Left ventricle myocardium inferior (tissue), 1 donor: ENCODE measurements around the gene MACROD2. TPM values are rescaled to one million over a fixed set of nuclear protein-coding genes. Genes with fewer than 3 reads are reported as not detected.

Source experiments
- DNase-seq: peaks from one replicate; pipeline ENCODE4 v3.0.0-alpha.2; 2020
- H3K27ac ChIP-seq: fragments of 200-600 bp; replicated peaks from 2 replicates; pipeline ENCODE4 v1.8.0; 2021
- H3K27me3 ChIP-seq: fragments of 200-600 bp; 2 replicates; pipeline ENCODE4 v1.8.0; 2021; ENCODE audit warnings: low read depth
- H3K36me3 ChIP-seq: fragments of 200-600 bp; 2 replicates; pipeline ENCODE4 v1.8.0; 2021
- H3K4me1 ChIP-seq: fragments of 200-600 bp; 2 replicates; pipeline ENCODE4 v1.8.0; 2021
- H3K4me3 ChIP-seq: fragments of 200-600 bp; 2 replicates; pipeline ENCODE4 v1.8.0; 2021; ENCODE audit warnings: mild to moderate bottlenecking, moderate library complexity
- H3K9me3 ChIP-seq: fragments of 200-600 bp; replicated peaks from 2 replicates; pipeline ENCODE4 v1.8.0; 2021
- intact Hi-C: fragments of 100-400 bp; cut with micrococcal nuclease; formaldehyde crosslinking; loops from one replicate; pipeline ENCODE4 v1.11.0; 2022
- total RNA-seq: library from RNA; stranded (reverse); fragmentation: NEBNext Ultra II Directional; extraction: Animal tissue kit (Norgen Biotek cat#: 25700); gene quantifications from one replicate; pipeline ENCODE4 v1.2.1, GENCODE V29; 2021
- TF ChIP-seq, protein P1 (sequence below): fragments of 200-600 bp; IDR thresholded peaks from 2 replicates; pipeline ENCODE4 v1.8.0; 2021; ENCODE audit warnings: antibody characterized with exemption, mild to moderate bottlenecking, borderline replicate concordance
- donor health status: DM: no; HTN: yes; CAD: no; lungs with severe emphysema.

Gene MACROD2
- total RNA-seq, 1 donor from 2014 or later, result 3.6 TPM

DNA sequence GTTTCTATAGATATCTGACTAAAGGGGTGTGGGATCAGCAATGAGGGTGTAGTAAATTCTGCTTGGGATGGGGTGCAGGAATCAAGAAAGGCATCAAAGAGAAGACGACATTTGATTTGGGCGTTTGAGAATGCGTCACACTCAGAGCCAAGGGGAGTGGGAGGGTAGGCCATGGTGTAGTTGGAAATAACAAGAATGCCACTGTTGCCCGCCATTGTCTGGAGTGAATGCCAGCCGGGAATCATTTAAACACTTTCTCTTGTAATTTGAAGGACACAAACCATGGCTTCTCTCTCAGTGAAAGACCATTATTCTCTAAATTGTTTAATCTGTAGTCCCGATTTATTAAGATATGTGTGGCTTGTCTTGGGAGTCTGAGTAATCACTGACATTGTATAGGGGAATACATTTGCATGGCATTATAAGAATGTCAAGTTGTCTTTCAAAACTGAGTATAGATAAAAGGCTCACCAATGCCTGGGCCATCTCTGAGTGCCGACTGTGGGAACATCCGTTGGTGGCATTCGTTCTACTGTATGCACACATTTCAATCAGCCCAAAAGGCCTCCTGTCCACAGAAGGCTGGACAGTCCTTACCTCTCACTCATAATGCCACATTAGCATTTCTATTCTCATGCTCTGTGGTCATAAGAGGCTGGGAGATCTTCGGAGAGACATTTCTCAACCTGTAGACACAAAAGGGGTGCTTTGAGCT is 1800.1 kb downstream of the MACROD2 start:
- no peak for DNase-seq
- no peaks in the 10 kb centered on the region for H3K9me3 ChIP-seq
- H3K36me3 ChIP-seq, result no peaks in the 10 kb centered on the region
- intact Hi-C loops, result no loop called here
- TF ChIP-seq, protein P1, sequence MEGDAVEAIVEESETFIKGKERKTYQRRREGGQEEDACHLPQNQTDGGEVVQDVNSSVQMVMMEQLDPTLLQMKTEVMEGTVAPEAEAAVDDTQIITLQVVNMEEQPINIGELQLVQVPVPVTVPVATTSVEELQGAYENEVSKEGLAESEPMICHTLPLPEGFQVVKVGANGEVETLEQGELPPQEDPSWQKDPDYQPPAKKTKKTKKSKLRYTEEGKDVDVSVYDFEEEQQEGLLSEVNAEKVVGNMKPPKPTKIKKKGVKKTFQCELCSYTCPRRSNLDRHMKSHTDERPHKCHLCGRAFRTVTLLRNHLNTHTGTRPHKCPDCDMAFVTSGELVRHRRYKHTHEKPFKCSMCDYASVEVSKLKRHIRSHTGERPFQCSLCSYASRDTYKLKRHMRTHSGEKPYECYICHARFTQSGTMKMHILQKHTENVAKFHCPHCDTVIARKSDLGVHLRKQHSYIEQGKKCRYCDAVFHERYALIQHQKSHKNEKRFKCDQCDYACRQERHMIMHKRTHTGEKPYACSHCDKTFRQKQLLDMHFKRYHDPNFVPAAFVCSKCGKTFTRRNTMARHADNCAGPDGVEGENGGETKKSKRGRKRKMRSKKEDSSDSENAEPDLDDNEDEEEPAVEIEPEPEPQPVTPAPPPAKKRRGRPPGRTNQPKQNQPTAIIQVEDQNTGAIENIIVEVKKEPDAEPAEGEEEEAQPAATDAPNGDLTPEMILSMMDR, result no peak
- no peaks in the 10 kb centered on the region for H3K4me1 ChIP-seq
- no peaks in the 10 kb centered on the region for H3K27me3 ChIP-seq
- no peak overlapping the region for H3K4me3 ChIP-seq
- H3K27ac ChIP-seq, result no peak overlapping the region

DNA sequence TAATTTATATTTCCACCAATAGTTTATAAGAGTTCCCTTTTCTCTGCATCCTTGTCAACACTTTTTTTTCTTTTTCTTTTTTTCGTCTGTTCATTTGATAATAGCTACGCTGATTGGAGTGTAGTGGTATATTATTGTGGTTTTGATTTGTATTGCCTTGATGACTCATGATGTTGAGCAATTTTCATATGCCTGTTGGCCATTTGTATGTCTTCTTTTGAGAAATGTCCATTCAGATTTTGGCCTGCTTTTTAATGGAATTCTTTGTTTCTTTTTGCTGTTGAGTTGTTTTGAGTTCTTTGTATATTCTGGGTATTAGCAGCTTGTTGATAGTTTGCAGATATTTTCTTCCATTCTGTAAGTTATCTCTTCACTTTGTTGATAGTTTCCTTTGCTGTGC is 1804.6 kb downstream of the MACROD2 start:
- no peaks in the 10 kb centered on the region for H3K36me3 ChIP-seq
- intact Hi-C loops, result no loop called here
- TF ChIP-seq, protein P1, result no peak
- no peaks in the 10 kb centered on the region for H3K4me1 ChIP-seq
- H3K27ac ChIP-seq, result no peak overlapping the region
- peaks cover 3% of the 10 kb centered on the region for H3K27me3 ChIP-seq
- H3K9me3 ChIP-seq, result no peaks in the 10 kb centered on the region
- H3K4me3 ChIP-seq, result no peak overlapping the region
- no peak for DNase-seq

DNA sequence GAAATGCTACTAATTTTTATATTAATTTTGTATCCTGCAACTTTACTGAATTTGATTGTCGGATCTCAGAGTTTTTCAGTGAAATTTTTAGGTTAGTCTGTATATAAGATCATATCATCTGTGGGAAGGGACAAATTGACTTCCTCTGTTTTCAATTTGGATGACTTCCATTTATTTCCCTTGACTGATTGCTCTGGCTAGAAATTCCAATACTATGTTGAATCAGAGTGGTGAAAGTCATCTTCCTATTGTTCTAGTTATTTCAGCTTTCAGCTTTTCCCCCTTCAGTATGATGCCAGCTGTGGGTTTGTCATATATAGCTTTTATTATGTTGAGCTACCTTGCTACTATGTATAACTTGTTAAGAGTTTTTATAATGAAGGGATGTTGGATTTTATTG is 1806.7 kb downstream of the MACROD2 start:
- TF ChIP-seq, protein P1, result no peak
- DNase-seq, result no peak
- Histone ChIP-seq H3K4me3 (no peak overlapping the region), H3K27ac (no peak overlapping the region), H3K4me1 (no peaks in the 10 kb centered on the region), H3K9me3 (no peaks in the 10 kb centered on the region), H3K36me3 (no peaks in the 10 kb centered on the region), H3K27me3 (peaks cover 7% of the 10 kb centered on the region)
- intact Hi-C loops, result no loop called here

DNA sequence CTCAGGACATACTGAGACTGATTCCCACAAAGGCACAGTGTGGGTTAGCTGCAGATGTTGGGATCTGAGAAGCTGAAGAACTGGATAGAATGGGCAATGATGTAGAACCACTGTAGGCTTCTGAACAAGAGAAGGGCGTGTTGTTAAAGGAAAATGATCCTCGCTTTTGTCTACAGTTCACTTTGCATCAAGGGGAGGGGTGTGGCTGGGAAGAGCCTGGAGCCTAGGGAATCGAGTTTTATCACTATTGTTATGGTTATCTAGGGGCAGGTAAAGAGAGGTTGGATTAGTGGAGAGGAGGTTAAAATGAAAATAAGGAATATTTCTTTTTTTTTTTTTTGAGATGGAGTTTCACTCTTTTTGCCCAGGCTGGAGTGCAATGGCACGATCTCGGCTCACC is 1809.8 kb downstream of the MACROD2 start:
- H3K9me3 ChIP-seq, result no peaks in the 10 kb centered on the region
- intact Hi-C loops, result no loop called here
- H3K36me3 ChIP-seq, result no peaks in the 10 kb centered on the region
- H3K4me1 ChIP-seq, result no peaks in the 10 kb centered on the region
- H3K4me3 ChIP-seq, result no peak overlapping the region
- H3K27ac ChIP-seq, result no peak overlapping the region
- H3K27me3 ChIP-seq, result peaks cover 7% of the 10 kb centered on the region
- TF ChIP-seq, protein P1, result no peak
- no peak for DNase-seq

DNA sequence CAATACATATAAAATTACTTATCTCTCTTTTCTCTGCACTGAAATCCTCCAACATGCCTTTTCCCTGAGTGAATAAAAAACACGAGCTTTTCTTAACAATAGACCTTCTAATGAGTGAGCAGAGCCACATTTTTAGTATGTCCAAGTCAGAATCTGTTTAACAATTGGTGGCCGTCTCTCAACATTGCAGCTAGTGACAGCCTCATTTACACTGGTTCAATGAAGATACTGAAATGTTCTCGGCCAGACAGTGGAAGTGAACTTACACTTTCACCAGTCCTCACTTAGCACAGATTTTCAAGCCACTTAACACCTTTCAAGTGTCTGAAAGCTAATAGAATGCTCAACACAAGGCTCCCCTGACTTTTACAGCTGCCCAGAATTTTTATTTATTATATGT is 1810.8 kb downstream of the MACROD2 start:
- intact Hi-C loops, result no loop called here
- Histone ChIP-seq H3K36me3 (no peaks in the 10 kb centered on the region), H3K4me1 (no peaks in the 10 kb centered on the region), H3K4me3 (no peak overlapping the region), H3K9me3 (no peaks in the 10 kb centered on the region), H3K27me3 (peaks cover 7% of the 10 kb centered on the region), H3K27ac (no peak overlapping the region)
- TF ChIP-seq, protein P1, result no peak
- DNase-seq, result no peak
